ENCODE measurements around the gene CTDSP1.

- TF ChIP-seq EP300 (conservative IDR thresholded peaks at IDR 0.05; ENCODE audit: poor library complexity, severe bottlenecking) (no peak), RAD21 (conservative IDR thresholded peaks at IDR 0.05) (no peak), TAF1 (IDR thresholded peaks at IDR 0.05; ENCODE audit: low read depth) (no peak), REST (IDR thresholded peaks at IDR 0.05; ENCODE audit: borderline replicate concordance) (no peak), POLR2AphosphoS5 (IDR thresholded peaks at IDR 0.05) (no peak), EZH2 (IDR thresholded peaks at IDR 0.05; ENCODE audit: borderline replicate concordance, insufficient read depth, low read length, poor library complexity, severe bottlenecking) (peak; percentile 67), MXI1 (conservative IDR thresholded peaks at IDR 0.05; ENCODE audit: poor library complexity, severe bottlenecking) (no peak), SMC3 (conservative IDR thresholded peaks at IDR 0.05; ENCODE audit: poor library complexity) (no peak)
- TF ChIP-seq, protein P1, sequence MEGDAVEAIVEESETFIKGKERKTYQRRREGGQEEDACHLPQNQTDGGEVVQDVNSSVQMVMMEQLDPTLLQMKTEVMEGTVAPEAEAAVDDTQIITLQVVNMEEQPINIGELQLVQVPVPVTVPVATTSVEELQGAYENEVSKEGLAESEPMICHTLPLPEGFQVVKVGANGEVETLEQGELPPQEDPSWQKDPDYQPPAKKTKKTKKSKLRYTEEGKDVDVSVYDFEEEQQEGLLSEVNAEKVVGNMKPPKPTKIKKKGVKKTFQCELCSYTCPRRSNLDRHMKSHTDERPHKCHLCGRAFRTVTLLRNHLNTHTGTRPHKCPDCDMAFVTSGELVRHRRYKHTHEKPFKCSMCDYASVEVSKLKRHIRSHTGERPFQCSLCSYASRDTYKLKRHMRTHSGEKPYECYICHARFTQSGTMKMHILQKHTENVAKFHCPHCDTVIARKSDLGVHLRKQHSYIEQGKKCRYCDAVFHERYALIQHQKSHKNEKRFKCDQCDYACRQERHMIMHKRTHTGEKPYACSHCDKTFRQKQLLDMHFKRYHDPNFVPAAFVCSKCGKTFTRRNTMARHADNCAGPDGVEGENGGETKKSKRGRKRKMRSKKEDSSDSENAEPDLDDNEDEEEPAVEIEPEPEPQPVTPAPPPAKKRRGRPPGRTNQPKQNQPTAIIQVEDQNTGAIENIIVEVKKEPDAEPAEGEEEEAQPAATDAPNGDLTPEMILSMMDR (IDR thresholded peaks at IDR 0.05; ENCODE audit: poor library complexity, severe bottlenecking), result no peak
Observed at GRCh38 chr2:218397820-218398436, 1.7 kb upstream of the CTDSP1 start.
